ENCODE data around the gene LRRN2. TPM values are rescaled to one million over a fixed set of nuclear protein-coding genes. Genes with fewer than 3 reads are reported as not detected.
A peak's percentile ranks its signal among the peaks of the same experiment; 100 is the strongest.

LRRN2 gene
- total and polyA plus RNA-seq, 9 of the 15 experiments (the other 6 are each of a cell fraction or from before 2014, with no cell fraction given): 0.05 TPM; not detected in 8

- TF ChIP-seq TFE3 (CRISPR knock-in tag; IDR thresholded peaks at IDR 0.05) (no peak), CBFA2T2 (conservative IDR thresholded peaks at IDR 0.05) (peak; percentile 61), USF2 (CRISPR knock-in tag; IDR thresholded peaks at IDR 0.05) (no peak), MLLT1 (IDR thresholded peaks at IDR 0.05) (peak in 1 of 2 experiments; percentile 77; a peak in 2 of 4 replicates), KDM1A (IDR thresholded peaks at IDR 0.05) (no peak), ZNF436 (CRISPR knock-in tag; IDR thresholded peaks at IDR 0.05) (no peak), TOE1 (IDR thresholded peaks at IDR 0.05; ENCODE audit: borderline replicate concordance) (no peak), TOE1 (CRISPR knock-in tag; IDR thresholded peaks at IDR 0.05; ENCODE audit: borderline replicate concordance, low read depth) (no peak), MBD2 (IDR thresholded peaks at IDR 0.05; ENCODE audit: borderline replicate concordance, low read depth) (peak; percentile 40; the same call in 1 of the 2 replicates), MAZ (CRISPR knock-in tag; conservative IDR thresholded peaks at IDR 0.05 in 1 of 2, IDR thresholded peaks at IDR 0.05 in 1 of 2) (peak; percentile 28 to 73; a peak in 2 of 4 replicates), GTF2B (IDR thresholded peaks at IDR 0.05; ENCODE audit: extremely low read depth, insufficient read length) (no peak), POLR2B (IDR thresholded peaks at IDR 0.05; ENCODE audit: low read depth, partially characterized antibody) (no peak), HES1 (IDR thresholded peaks at IDR 0.05; ENCODE audit: low read depth) (peak; percentile 65; the same call in 1 of the 2 replicates), VEZF1 (CRISPR knock-in tag; IDR thresholded peaks at IDR 0.05) (peak; percentile 71), MEF2A (IDR thresholded peaks at IDR 0.05; ENCODE audit: control insufficient read depth, low read depth, low read length) (no peak), TCF7 (IDR thresholded peaks at IDR 0.05; ENCODE audit: borderline replicate concordance) (no peak), SRF (CRISPR knock-in tag; IDR thresholded peaks at IDR 0.05) (no peak)
Observed at GRCh38 chr1:204630132-204630905, 55.2 kb downstream of the LRRN2 start (continued).

Measured in K562 (cell line).